Uterus (tissue), 4 donors: ENCODE data around the gene GOLGA8R. TPM values are rescaled to one million over a fixed set of nuclear protein-coding genes. Genes with fewer than 3 reads are reported as not detected.
"Not testable (repeated sequence)": the region's sequence is repeated elsewhere in the genome, so short reads cannot be mapped to it uniquely, and the experiment has no call there.

ENCODE experiments used
- DNase-seq, 2 donors: peaks; one replicate each; pipeline ENCODE4 v3.0.0-alpha.2; 2019 to 2020
- H3K27ac ChIP-seq, 2 donors: fragments of 200-600 bp; sonication (generic); 1 replicate in 1 of 2; 2 replicates in 1 of 2; pipeline ENCODE4 v1.5.1; 2016 to 2018
- H3K27me3 ChIP-seq, 2 donors: fragments of 200-600 bp; sonication (generic); one replicate each; pipeline ENCODE4 v1.5.1; 2018 to 2019; ENCODE audit warnings: control low read depth in 1 of 2
- H3K36me3 ChIP-seq, 2 donors: fragments of 200-600 bp; sonication (generic); one replicate each; pipeline ENCODE4 v1.5.1; 2019; ENCODE audit warnings: control low read depth in 1 of 2
- H3K4me1 ChIP-seq, 2 donors: fragments of 200-600 bp; sonication (generic); one replicate each; pipeline ENCODE4 v1.5.1; 2018 to 2019; ENCODE audit warnings: control low read depth in 1 of 2
- H3K4me3 ChIP-seq, 2 donors: fragments of 200-600 bp; sonication (generic); 1 replicate in 1 of 2; 2 replicates in 1 of 2; pipeline ENCODE4 v1.5.1; 2018 to 2019; ENCODE audit warnings: mild to moderate bottlenecking in 1 of 2
- H3K9me3 ChIP-seq, 2 donors: fragments of 200-600 bp; sonication (generic); one replicate each; pipeline ENCODE4 v1.5.1; 2019; ENCODE audit warnings: control low read depth in 1 of 2
- intact Hi-C: fragments of 100-400 bp; cut with DNase I; formaldehyde crosslinking; loops from one replicate; pipeline ENCODE4 v1.15.1; 2023; ENCODE audit warnings: low total_unique reads
- total RNA-seq, 4 donors: library from RNA; depleted of rRNA in 3 of 4; stranded (reverse); fragments of >200 nt in 3 of 4; gene quantifications; one replicate each; pipeline versions ENCODE4 v1.1.0 to v1.2.4, GENCODE V29; 2014 to 2023
- donor health status: DM: yes; HTN: yes; CAD: no.

Gene GOLGA8R, protein sequence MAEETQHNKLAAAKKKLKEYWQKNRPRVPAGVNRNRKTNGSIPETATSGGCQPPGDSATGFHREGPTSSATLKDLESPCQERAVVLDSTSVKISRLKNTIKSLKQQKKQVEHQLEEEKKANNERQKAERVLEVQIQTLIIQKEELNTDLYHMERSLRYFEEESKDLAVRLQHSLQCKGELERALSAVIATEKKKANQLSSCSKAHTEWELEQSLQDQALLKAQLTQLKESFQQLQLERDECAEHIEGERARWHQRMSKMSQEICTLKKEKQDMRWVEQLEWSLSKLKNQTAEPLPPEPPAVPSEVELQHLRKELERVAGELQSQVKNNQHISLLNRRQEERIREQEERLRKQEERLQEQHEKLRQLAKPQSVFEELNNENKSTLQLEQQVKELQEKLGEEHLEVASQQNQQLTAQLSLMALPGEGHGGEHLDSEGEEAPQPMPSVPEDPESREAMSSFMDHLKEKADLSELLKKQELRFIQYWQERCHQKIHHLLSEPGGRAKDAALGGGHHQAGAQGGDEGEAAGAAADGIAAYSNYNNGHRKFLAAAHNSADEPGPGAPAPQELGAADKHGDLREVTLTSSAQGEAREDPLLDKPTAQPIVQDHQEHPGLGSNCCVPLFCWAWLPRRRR
- total RNA-seq: 10 to 100 TPM in 1 of 4 donors, 1 to 10 TPM in 1, under 1 TPM in 2; 0.26 to 12.9 (median 2.8) TPM

DNA sequence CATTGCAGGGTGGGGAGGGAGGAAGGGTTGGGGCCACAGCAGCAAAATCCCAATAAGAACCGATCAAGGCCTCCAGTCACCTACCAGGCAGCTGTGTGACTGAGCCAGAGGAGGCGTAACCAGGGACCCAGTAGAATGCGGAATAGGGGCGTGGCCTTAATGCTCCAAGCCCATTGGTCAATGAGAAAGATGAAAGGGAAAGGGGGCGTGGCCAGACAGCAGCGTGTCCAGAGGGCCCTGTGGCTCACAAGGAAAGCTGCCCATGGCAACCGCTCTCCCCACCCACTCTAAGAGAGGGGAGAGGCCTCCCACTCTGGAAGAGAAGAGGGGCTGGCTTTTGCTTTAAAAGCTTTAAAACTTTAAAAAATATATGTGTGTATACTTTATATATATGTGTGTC, at the start of gene GOLGA8R:
GOLGA8R (minus strand) TSS at position 101 of the 400 bp plus-strand sequence; CDS start at position 3, 98 bp downstream.
- H3K4me3 ChIP-seq, H3K27me3 ChIP-seq, H3K9me3 ChIP-seq, H3K27ac ChIP-seq, intact Hi-C loops, H3K4me1 ChIP-seq, DNase-seq, H3K36me3 ChIP-seq: not testable (repeated sequence)

DNA sequence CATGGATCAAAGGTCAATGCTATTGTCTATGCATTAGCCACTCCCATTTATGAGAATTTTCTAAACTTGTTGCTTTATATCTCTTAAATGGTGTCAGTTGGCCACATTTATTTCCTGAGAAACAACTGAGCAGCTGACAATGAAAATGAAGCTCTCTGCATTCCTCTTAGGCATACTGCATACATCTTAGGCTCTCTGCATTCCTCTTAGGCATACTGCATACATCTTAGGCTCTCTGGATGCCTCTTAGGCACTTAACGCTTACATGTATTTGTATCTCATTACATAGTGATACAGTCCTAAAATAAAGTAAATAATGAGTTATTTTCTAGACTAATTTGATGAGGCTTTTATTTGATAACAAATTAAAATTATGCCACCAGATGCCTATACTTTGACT, 49.8 kb upstream of the GOLGA8R start:
- intact Hi-C loops, H3K4me3 ChIP-seq, H3K27ac ChIP-seq, H3K9me3 ChIP-seq, H3K27me3 ChIP-seq, H3K4me1 ChIP-seq, H3K36me3 ChIP-seq, DNase-seq: not testable (repeated sequence)

DNA sequence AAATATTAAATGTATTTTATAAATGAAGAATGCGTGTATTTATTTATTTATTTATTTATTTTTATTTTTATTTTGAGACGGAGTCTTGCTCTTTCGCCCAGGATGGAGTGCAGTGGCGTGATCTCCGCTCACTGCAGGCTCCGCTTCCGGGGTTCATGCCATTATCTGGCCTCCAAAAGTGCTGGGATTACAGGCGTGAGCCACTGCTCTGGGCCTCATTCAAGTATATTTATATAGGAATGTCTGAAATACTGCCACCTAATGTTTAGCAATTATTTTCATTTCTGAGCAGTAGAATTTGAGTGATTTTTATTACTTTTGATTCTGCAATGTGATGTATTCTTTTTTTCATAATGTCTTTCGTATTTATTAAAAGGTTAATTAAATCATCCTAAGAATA, 48.1 kb upstream of the GOLGA8R start:
- intact Hi-C loops, H3K27ac ChIP-seq, H3K36me3 ChIP-seq, H3K4me1 ChIP-seq, H3K27me3 ChIP-seq, H3K4me3 ChIP-seq, H3K9me3 ChIP-seq, DNase-seq: not testable (repeated sequence)

DNA sequence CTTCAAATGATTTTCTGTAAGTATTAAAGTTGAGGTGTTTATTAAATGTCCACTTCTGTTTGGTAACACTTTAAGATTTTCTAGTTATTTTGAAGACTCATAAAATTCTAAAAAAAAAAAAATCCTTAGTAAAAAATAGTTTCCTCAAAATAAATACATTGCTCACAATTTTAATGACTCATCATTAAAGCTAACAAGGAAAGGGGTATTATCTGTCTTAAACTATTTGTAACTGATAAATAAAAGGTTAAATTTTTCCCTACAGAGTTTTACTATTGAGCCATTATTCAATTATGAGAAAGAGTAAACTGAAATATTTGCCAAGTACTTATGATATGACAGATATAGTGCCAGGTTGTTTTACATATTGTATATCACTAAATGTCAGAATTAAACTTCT, 38.6 kb upstream of the GOLGA8R start:
- H3K4me1 ChIP-seq, H3K9me3 ChIP-seq, DNase-seq, intact Hi-C loops, H3K27me3 ChIP-seq, H3K4me3 ChIP-seq, H3K27ac ChIP-seq, H3K36me3 ChIP-seq: not testable (repeated sequence)

DNA sequence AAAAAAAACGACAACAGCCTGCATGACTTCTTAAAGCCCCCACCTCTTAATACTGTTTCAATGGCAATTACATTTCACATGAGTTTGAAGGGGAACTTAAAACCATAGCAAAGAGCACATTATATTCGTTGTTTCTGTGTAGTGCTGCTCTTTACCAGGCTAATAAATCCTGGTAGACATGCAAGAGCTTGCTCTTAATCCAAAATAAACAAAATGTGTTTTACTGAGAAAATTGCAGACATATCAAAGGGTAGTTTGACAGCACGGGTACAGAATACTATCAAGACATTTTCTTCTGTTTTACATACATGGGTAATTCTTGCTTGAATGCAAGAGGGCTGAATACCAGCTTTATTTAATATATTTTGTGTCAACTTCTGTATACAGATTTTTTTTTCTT, 24.3 kb upstream of the GOLGA8R start:
- H3K36me3 ChIP-seq, H3K4me3 ChIP-seq, DNase-seq, H3K9me3 ChIP-seq, intact Hi-C loops, H3K27me3 ChIP-seq, H3K4me1 ChIP-seq, H3K27ac ChIP-seq: not testable (repeated sequence)

DNA sequence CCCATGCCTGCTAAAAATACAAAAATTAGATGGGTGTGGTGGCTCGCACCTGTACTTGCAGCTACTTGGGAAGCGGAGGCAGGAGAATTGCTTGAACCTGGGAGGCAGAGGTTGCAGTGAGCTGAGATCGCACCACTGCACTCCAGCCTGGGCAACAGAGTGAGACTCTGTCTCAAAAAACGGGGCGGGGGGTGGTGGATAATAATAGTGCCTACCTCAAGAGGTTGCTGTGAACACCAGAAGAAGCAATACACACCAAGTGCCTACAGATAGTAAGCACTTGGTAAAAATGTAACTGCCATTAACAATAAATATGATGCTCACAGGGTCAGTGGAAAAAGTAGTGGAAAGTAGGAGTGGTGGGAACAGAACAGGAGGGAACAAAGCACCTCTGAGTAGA, 21.8 kb upstream of the GOLGA8R start:
- DNase-seq, intact Hi-C loops: not testable (repeated sequence)

DNA sequence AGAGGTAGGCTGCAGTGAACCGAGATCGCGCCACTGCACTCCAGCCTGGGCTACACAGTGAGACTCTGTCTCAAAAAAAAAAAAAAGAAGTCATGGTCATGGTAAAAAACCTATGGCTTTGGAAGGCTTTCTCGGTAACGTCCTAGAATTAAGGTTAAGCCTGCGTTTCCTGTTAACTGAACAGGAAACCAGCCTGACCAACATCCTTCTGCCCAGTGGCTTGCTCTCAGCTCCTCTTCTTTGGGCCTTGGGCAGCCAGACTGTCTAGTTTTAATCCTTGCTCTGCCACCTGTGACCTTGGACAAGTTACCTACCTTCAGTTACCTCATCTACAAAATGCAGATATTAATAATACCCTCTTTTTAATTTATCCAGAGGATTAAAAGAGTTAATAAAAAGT, 6.7 kb upstream of the GOLGA8R start:
- H3K4me3 ChIP-seq, H3K27ac ChIP-seq, H3K4me1 ChIP-seq, H3K36me3 ChIP-seq, H3K9me3 ChIP-seq, intact Hi-C loops, DNase-seq, H3K27me3 ChIP-seq: not testable (repeated sequence)

More for the DNA sequence above, 21.8 kb upstream of the GOLGA8R start:
- H3K27ac ChIP-seq, H3K4me3 ChIP-seq, H3K36me3 ChIP-seq, H3K9me3 ChIP-seq, H3K4me1 ChIP-seq, H3K27me3 ChIP-seq: not testable (repeated sequence)

DNA sequence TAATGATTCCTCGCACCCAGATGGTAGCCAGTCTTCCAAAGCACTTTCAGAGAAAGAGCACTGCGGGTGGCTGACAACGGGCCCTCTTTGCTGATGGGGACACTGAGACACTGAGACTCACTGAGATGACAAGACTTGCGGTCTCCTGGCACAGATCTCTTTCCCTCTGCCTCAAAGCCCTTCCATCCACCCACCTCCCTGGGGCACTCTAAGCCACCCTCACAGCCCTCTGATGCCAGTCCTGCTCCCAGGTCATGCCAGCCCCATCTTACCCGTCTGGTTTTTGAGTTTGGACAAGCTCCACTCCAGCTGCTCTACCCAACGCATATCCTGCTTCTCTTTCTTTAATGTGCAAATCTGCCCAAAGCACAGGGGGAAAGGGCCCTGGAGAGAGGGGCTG, 6.4 kb downstream of the GOLGA8R start:
- intact Hi-C loops, H3K4me1 ChIP-seq, H3K4me3 ChIP-seq, H3K9me3 ChIP-seq, H3K27me3 ChIP-seq, H3K36me3 ChIP-seq, H3K27ac ChIP-seq: not testable (repeated sequence)
- DNase-seq: peak in 1 of 2 donors; percentile 6

DNA sequence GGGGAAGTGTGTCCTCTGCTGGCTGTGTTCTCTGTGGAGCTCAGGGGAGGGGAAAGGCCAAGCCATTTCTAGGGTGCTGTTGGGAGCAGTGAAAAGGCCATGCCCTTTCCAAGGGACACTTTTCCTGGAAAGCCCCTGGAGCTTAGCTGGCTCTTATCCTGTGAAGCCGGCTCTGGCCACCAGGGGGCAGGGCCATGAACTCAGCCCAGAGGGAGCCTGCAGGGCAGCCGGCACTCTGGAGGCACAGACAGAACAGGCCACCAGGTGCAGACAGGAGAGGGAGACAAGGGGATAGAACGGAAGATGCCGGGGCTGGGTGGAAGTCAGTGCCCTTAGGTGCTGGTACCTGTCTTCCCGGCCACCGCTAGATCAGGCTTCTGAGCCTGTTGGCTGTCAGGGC, 15.1 kb downstream of the GOLGA8R start:
- H3K36me3 ChIP-seq, H3K9me3 ChIP-seq, H3K27me3 ChIP-seq, H3K4me3 ChIP-seq, DNase-seq, H3K27ac ChIP-seq, H3K4me1 ChIP-seq, intact Hi-C loops: not testable (repeated sequence)

DNA sequence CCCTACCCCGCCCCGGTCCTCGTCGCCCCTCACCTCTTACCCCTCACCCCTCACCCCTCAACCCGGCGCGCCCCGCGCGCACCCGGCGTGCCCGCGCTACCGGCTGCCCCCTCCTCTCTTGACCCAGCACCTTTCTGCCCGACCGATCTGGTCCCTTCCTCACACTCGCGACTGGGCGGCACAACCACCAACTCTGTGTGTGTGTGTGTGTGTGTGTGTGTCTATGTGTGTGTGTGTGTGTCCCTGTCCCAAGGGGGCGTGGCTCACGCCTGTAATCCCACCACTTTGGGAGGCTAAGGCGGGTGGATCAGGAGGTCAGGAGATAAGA, 20.4 kb downstream of the GOLGA8R start:
- H3K4me3 ChIP-seq, H3K9me3 ChIP-seq, H3K4me1 ChIP-seq, DNase-seq, intact Hi-C loops, H3K27ac ChIP-seq, H3K27me3 ChIP-seq, H3K36me3 ChIP-seq: not testable (repeated sequence)

DNA sequence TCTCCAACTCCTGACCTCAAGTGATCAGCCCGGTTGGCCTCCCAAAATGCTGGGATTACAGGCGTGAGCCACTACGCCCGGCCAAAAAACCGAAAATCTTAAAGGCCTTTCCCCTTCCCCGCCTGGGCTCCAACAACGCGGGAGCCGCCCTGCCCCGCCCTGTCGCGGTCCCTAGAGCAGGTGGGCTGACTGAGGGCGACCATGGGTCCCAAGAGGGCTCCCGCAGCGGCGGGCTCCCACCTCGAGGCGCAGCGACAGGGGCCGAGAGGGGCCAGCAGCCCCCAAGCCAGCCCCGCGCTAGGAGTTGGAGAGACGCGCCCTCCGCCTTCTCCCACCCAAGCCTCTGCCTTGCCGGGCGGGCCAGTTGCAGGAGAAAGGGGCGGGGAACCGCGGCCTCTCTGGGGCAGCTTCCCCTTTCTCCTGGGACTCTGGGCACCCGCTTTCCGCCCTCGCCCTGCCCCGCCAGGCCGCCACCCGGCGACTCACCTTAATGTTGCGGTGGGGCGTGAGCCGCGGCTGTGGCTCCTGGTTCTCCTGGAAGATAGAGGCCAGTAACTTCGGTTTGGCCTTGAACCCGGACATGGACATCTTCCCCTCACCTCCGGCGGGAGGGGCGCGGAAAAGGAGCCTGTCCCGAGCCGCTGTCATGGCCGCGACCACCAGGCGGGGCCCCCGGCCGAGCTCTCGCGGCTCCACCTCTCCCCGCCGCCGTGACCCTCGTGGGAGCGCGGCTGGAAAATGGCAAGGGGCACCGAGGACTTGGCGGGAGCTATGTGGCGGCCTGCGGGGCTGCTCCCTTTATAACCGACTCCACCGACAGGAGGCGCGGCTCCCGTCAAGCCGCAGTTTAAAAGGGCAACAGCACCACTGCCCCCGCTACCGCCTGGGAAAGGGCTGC, 21.0 kb downstream of the GOLGA8R start, which contains the start of gene CHRFAM7A:
CHRFAM7A (minus strand) TSS at position 775 of the 898 bp plus-strand sequence. CDS start 10,189 bp downstream, outside the sequence.
- H3K4me3 ChIP-seq, H3K4me1 ChIP-seq, H3K9me3 ChIP-seq, H3K36me3 ChIP-seq, DNase-seq, H3K27ac ChIP-seq, H3K27me3 ChIP-seq, intact Hi-C loops: not testable (repeated sequence)

DNA sequence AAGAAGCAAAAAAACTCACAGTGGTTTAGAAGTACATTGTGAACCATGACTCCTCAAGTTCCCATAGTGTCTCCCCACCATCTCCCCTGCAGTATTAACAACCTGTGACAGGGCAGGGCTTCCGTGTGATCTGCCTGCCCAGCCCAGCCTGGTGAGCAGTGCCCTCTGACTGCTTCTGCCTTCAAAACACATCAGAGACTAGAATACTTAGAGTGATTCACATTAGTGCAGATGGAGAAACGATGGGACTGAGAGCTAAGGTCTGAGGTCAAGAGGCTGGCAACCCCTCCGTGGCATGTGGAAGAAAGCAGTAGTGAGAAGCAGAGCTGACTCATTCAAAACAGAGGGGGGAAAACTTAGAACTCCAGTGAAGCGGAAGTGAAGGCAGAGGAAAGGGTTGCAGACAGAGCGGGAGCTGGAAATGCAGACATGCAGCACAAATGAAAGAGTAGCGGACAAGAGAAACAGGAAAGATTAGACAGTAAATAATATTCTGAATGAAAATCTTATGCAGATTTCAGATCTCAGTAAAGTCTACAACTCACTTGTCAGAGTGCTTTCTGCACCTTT, 27.7 kb downstream of the GOLGA8R start:
- DNase-seq, H3K4me1 ChIP-seq, H3K27ac ChIP-seq, intact Hi-C loops, H3K27me3 ChIP-seq, H3K36me3 ChIP-seq, H3K4me3 ChIP-seq, H3K9me3 ChIP-seq: not testable (repeated sequence)

DNA sequence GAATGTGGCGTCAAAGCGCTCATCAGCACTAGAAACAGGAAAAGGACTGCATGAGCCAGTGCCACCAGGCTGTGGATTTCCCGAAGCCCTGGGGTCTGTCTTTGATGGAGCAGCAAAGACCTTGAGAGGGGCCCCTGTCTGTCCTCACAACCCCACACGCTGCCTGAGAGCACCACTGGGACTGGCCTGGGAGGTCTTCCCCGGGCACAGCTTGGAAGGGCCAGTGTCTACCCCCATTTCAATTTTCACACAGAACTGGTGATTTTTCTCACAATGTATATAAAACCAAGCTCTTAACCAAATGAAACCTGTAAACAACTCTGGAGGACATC, 37.0 kb downstream of the GOLGA8R start:
- H3K27me3 ChIP-seq, H3K36me3 ChIP-seq, H3K4me3 ChIP-seq, DNase-seq, H3K9me3 ChIP-seq, H3K27ac ChIP-seq, intact Hi-C loops, H3K4me1 ChIP-seq: not testable (repeated sequence)
